GM19328 (cell line): ENCODE results near the gene CIRBP.

Experiments
- ATAC-seq: cut with Tn5 transposase; IDR thresholded peaks from one replicate; pipeline ENCODE4 v1.9.1; 2021; ENCODE audit warnings: mild to moderate bottlenecking, moderate library complexity; ENCODE audit not compliant: unreplicated experiment

Gene CIRBP

GRCh38 chr19:1230783-1231489 is 38.2 kb upstream of the CIRBP start:
- ATAC-seq = no peak

GRCh38 chr19:1231729-1232637 is 37.1 kb upstream of the CIRBP start:
- ATAC-seq = no peak

- no peak for ATAC-seq
Measured at GRCh38 chr19:1232652-1233072, 36.5 kb upstream of the CIRBP start.

GRCh38 chr19:1233115-1233667 is 35.9 kb upstream of the CIRBP start:
- no peak for ATAC-seq

- ATAC-seq = no peak
Measured at GRCh38 chr19:1234051-1234954, 34.8 kb upstream of the CIRBP start.

GRCh38 chr19:1234955-1235380 is 34.2 kb upstream of the CIRBP start:
- ATAC-seq = no peak

GRCh38 chr19:1235625-1236538 is 33.2 kb upstream of the CIRBP start:
- ATAC-seq = no peak

GRCh38 chr19:1236576-1236975 is 32.6 kb upstream of the CIRBP start:
- no peak for ATAC-seq

- no peak for ATAC-seq
Measured at GRCh38 chr19:1237027-1237659, 32.0 kb upstream of the CIRBP start.

GRCh38 chr19:1237754-1238368 is 31.3 kb upstream of the CIRBP start, which contains the start of gene CBARP:
TSS of gene CBARP (minus strand) at chr19:1238005. CDS start at chr19:1236100, 1,905 bp downstream.
- ATAC-seq = no peak

GRCh38 chr19:1238369-1239303 is 30.5 kb upstream of the CIRBP start:
- ATAC-seq = no peak

GRCh38 chr19:1239420-1239795 is 29.7 kb upstream of the CIRBP start:
- no peak for ATAC-seq

- peak; percentile 41 for ATAC-seq
Measured at GRCh38 chr19:1239796-1240737, 29.1 kb upstream of the CIRBP start.

- no peak for ATAC-seq
Measured at GRCh38 chr19:1240925-1241324, 28.2 kb upstream of the CIRBP start.

- ATAC-seq = peak; percentile 52
Measured at GRCh38 chr19:1241417-1242095, 27.6 kb upstream of the CIRBP start, which contains the start of gene ATP5F1D. TSS of gene ATP5F1D (plus strand) at chr19:1241751. CDS start at chr19:1241851, 100 bp downstream.
